ENCODE measurements around the gene MAPK8. TPM values are rescaled to one million over a fixed set of nuclear protein-coding genes. Genes with fewer than 3 reads are reported as not detected.
A peak's percentile ranks its signal among the peaks of the same experiment; 100 is the strongest.

Gene MAPK8
- total and polyA plus RNA-seq, 9 of the 15 experiments (the other 6 are each of a cell fraction or from before 2014, with no cell fraction given): 6.4 to 159 (median 71.0) TPM

DNA sequence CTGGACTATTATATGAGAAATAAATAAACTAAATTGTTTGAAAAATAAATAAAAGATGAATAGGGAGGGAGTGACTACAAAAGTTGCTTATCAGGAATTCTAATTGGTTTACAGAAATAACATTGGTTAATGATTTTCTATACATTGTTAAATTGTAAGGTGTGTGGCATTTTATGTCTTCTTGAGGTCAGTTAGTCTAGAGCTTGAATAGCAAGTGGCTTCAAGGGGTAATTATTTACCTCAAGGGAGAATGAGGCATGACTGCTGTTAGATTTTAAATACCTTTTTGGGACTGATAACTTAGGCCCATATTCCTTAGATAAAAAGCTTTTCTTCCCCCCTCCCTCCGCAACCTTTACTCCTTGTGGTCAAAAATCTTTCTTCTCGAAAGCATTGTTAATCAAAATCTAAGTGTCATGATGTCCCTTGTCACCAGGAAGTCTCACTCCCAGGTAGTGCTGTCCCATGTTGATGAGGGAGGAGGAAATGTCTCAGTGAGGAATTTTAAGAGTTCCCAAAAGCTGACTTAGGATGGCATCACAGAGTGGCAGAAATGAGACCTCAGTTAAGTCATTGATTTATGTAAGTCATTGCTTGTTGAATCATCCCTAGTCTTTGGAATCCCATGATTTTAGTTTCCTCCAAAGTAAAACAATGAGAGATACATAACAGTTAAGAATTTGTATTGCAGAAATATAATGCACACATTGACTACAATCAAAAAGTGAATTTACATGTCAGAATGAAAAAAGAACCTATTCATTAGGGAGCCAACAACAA, 71.5 kb downstream of the MAPK8 start:
- TF ChIP-seq KDM1A (IDR thresholded peaks at IDR 0.05) (peak; percentile 50 to 52; a peak in 3 of 4 replicates), SREBF2 (CRISPR knock-in tag; IDR thresholded peaks at IDR 0.05) (no peak), GTF2A2 (tag; IDR thresholded peaks at IDR 0.05) (no peak), ZSCAN32 (CRISPR knock-in tag; IDR thresholded peaks at IDR 0.05) (no peak), ATF7 (IDR thresholded peaks at IDR 0.05) (no peak), PHB2 (IDR thresholded peaks at IDR 0.05; ENCODE audit: low read depth) (no peak)
- Histone ChIP-seq H3K36me3 (ENCODE audit: control insufficient read depth, insufficient read depth, low read length) (peaks cover 3% of the 10 kb centered on the region; the same call in 1 of the 3 replicates), H3K4me1 (replicated peaks in 1 of 2; ENCODE audit: control insufficient read depth in 2 of 2, insufficient read depth in 2 of 2, low read length in 2 of 2) (peaks cover 0 to under 1% of the 10 kb centered on the region in 2 experiments; a peak in 1 of 5 replicates), H3K27ac (ENCODE audit: extremely low read depth, low read depth, low read length) (no peak overlapping the region), H2AFZ (ENCODE audit: low read depth, low read length) (no peak overlapping the region), H3K27me3 (ENCODE audit: control insufficient read depth in 2 of 2, insufficient read depth in 2 of 2, low read length in 2 of 2) (no peaks in the 10 kb centered on the region), H3K79me2 (ENCODE audit: control insufficient read depth, insufficient read depth, low read length) (peaks cover 5% of the 10 kb centered on the region; the same call in 1 of the 3 replicates), H3K4me3 (no peak overlapping the region), H4K20me1 (replicated peaks; ENCODE audit: control insufficient read depth, insufficient read depth, low read length) (no peaks in the 10 kb centered on the region), H3K9me1 (ENCODE audit: control insufficient read depth, insufficient read depth, low read length) (no peaks in the 10 kb centered on the region), H3K4me2 (ENCODE audit: insufficient read depth, low read length) (no peak overlapping the region), H3K9me3 (replicated peaks; ENCODE audit: control insufficient read depth, insufficient read depth, low read depth, low read length) (peaks cover 6% of the 10 kb centered on the region; the same call in 1 of the 2 replicates), H3K9ac (ENCODE audit: insufficient read depth in 1 of 2, low read depth in 2 of 2, low read length in 2 of 2) (no peak overlapping the region)
- ChIA-PET CTCF (ENCODE audit: low intra/inter-chr PET ratio) (no interaction called here), POLR2A (no interaction called here)
- FAIRE-seq (no peak), ATAC-seq (no peak), DNase-seq (ENCODE audit: extremely low read depth in 1 of 4, low spot score in 3 of 4) (no peak)
- 54% methylated on average over 2 of the region's 2 CpGs for WGBS (ENCODE audit: insufficient coverage, low coverage, missing lambda C conversion rate)
- intact Hi-C loops (cut with micrococcal nuclease) (no loop called here), in situ Hi-C loops (cut with MboI) (no loop called here)
- no TSS peak for BruUV-seq (replicated peaks)

DNA sequence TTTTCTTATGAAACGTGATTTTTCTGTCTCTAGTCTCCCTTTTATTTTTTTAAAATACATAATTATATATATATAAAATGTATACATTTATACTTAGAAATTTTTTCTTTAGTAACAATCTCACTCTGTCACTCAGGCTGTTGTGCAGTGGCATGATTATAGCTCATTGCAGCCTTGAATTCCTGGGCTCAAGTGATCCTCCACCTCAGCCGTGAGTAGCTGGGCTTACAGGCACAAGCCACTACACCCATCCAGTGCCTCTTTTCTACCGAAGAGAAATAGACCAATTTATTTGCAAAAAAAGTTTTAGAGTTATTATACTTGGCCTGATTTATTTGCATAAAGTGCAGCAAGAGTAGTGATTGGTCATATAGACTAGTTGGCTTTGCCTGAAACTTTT, 72.2 kb downstream of the MAPK8 start:
- no peak overlapping the region for H3K27ac ChIP-seq (ENCODE audit: extremely low read depth, low read depth, low read length)
- H3K9me1 ChIP-seq (ENCODE audit: control insufficient read depth, insufficient read depth, low read length): no peaks in the 10 kb centered on the region
- peaks cover 3% of the 10 kb centered on the region; the same call in 1 of the 3 replicates for H3K36me3 ChIP-seq (ENCODE audit: control insufficient read depth, insufficient read depth, low read length)
- intact Hi-C loops (cut with micrococcal nuclease) (no loop called here), in situ Hi-C loops (cut with MboI) (no loop called here)
- no peak overlapping the region for H3K9ac ChIP-seq (ENCODE audit: insufficient read depth in 1 of 2, low read depth in 2 of 2, low read length in 2 of 2)
- ATAC-seq (no peak), DNase-seq (ENCODE audit: extremely low read depth in 1 of 4, low spot score in 3 of 4) (no peak), FAIRE-seq (no peak)
- no peak overlapping the region for H3K4me3 ChIP-seq
- 64% methylated on average over 3 of the region's 3 CpGs for WGBS (ENCODE audit: insufficient coverage, low coverage, missing lambda C conversion rate)
- peaks cover 12% of the 10 kb centered on the region; the same call in 2 of the 3 replicates for H3K79me2 ChIP-seq (ENCODE audit: control insufficient read depth, insufficient read depth, low read length)
- H3K27me3 ChIP-seq (ENCODE audit: control insufficient read depth in 2 of 2, insufficient read depth in 2 of 2, low read length in 2 of 2): no peaks in the 10 kb centered on the region
- CTCF ChIA-PET (ENCODE audit: low intra/inter-chr PET ratio): no interaction called here
- no peak overlapping the region for H3K4me2 ChIP-seq (ENCODE audit: insufficient read depth, low read length)
- peaks cover 0 to 7% of the 10 kb centered on the region in 2 experiments; a peak in 1 of 5 replicates for H3K4me1 ChIP-seq (replicated peaks in 1 of 2; ENCODE audit: control insufficient read depth in 2 of 2, insufficient read depth in 2 of 2, low read length in 2 of 2)
- no peak overlapping the region for H2AFZ ChIP-seq (ENCODE audit: low read depth, low read length)
- no peaks in the 10 kb centered on the region for H4K20me1 ChIP-seq (replicated peaks; ENCODE audit: control insufficient read depth, insufficient read depth, low read length)
- POLR2A ChIA-PET: no interaction called here
- no TSS peak for BruUV-seq (replicated peaks)
- peaks cover 4% of the 10 kb centered on the region; the same call in 1 of the 2 replicates for H3K9me3 ChIP-seq (replicated peaks; ENCODE audit: control insufficient read depth, insufficient read depth, low read depth, low read length)
- TF ChIP-seq ZNF316 (IDR thresholded peaks at IDR 0.05) (no peak), NR2F6 (CRISPR knock-in tag; IDR thresholded peaks at IDR 0.05) (no peak), TBL1XR1 (IDR thresholded peaks at IDR 0.05; ENCODE audit: low read length in 2 of 2) (no peak), NEUROD1 (IDR thresholded peaks at IDR 0.05; ENCODE audit: borderline replicate concordance, low read depth, low read length, partially characterized antibody) (no peak), KAT7 (CRISPR knock-in tag; IDR thresholded peaks at IDR 0.05; ENCODE audit: borderline replicate concordance) (no peak), JUND (IDR thresholded peaks at IDR 0.05; ENCODE audit: borderline replicate concordance, low read depth, low read length) (no peak), JUND (tag; IDR thresholded peaks at IDR 0.05; ENCODE audit: borderline replicate concordance, low read depth, low read length) (no peak), ZNF77 (CRISPR knock-in tag; IDR thresholded peaks at IDR 0.05) (no peak), ZNF232 (CRISPR knock-in tag; IDR thresholded peaks at IDR 0.05) (no peak), TCF7 (IDR thresholded peaks at IDR 0.05; ENCODE audit: borderline replicate concordance) (no peak)
- TF ChIP-seq, protein P1, sequence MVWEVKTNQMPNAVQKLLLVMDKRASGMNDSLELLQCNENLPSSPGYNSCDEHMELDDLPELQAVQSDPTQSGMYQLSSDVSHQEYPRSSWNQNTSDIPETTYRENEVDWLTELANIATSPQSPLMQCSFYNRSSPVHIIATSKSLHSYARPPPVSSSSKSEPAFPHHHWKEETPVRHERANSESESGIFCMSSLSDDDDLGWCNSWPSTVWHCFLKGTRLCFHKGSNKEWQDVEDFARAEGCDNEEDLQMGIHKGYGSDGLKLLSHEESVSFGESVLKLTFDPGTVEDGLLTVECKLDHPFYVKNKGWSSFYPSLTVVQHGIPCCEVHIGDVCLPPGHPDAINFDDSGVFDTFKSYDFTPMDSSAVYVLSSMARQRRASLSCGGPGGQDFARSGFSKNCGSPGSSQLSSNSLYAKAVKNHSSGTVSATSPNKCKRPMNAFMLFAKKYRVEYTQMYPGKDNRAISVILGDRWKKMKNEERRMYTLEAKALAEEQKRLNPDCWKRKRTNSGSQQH (CRISPR knock-in tag; IDR thresholded peaks at IDR 0.05): no peak

All from K562 (cell line).